ENCODE results near the gene ZW10. TPM values are rescaled to one million over a fixed set of nuclear protein-coding genes. Genes with fewer than 3 reads are reported as not detected.

The ZW10 gene, protein sequence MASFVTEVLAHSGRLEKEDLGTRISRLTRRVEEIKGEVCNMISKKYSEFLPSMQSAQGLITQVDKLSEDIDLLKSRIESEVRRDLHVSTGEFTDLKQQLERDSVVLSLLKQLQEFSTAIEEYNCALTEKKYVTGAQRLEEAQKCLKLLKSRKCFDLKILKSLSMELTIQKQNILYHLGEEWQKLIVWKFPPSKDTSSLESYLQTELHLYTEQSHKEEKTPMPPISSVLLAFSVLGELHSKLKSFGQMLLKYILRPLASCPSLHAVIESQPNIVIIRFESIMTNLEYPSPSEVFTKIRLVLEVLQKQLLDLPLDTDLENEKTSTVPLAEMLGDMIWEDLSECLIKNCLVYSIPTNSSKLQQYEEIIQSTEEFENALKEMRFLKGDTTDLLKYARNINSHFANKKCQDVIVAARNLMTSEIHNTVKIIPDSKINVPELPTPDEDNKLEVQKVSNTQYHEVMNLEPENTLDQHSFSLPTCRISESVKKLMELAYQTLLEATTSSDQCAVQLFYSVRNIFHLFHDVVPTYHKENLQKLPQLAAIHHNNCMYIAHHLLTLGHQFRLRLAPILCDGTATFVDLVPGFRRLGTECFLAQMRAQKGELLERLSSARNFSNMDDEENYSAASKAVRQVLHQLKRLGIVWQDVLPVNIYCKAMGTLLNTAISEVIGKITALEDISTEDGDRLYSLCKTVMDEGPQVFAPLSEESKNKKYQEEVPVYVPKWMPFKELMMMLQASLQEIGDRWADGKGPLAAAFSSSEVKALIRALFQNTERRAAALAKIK
- 25.3 and 27.2 TPM in 2 replicates for total RNA-seq

DNA sequence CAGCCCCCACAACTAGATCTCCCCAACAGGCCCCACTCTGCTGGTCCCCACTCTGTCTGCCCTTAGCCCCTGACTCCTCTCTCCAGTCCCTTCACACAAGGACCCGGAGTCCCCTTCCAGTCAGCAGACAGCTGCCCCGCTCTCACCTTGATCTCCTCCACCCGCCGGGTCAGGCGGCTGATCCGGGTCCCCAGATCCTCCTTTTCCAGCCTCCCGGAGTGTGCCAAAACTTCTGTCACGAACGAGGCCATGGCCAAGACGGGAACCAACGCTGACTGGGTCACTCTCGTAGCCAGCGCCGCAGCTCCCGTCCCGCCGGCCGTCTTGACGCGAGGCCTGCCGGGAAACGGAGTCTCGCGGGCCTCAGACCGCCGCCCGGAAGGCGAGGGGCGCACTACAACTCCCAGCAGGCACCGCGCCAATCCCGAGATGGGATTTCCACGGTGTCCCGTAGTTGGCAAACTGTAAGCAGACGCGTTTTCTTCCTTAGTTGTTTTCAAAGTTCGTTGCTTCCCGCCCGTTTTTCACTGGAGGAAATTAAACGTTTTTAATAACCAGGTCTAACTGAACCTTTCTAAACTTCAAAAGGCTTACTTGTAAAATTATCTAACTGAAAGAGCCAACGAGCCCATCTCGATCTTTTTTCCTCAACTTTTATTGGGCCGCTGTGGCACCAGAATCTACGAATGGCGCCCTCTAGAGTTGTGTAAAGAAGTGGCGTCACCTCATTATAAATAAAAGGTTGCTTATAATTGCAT lies at the start of gene ZW10:
ZW10 (minus strand) TSS at position 277 of the 758 bp plus-strand sequence; CDS start at position 251, 26 bp downstream.

DNA sequence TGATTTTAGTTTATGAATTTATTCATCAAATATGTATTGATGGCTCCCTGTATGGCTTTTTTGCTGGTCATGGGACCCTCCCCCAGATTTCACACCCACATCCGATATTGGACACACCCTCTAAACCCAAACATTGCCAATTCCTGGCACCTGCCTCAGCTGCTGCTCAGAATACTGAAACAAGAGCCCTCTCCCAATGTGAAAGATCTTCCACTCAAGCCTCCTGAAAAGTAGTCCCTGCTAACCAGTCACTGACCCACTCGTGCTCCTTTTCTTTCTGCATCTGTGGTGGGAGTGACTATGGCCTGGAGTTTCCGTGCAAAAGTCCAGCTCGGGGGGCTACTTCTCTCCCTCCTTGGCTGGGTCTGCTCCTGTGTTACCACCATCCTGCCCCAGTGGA lies 6.0 kb upstream of the ZW10 start, which contains the start of gene CLDN25:
CLDN25 (plus strand) TSS at position 301 of the 400 bp plus-strand sequence; CDS start at position 301, 0 bp downstream.

GRCh38 chr11:113705871-113706655 lies 67.4 kb downstream of the ZW10 start, which contains the start of gene TMPRSS5:
TSS of gene TMPRSS5 (minus strand) at chr11:113706308. CDS start at chr11:113706224, 84 bp downstream.

Small RNAs within 50 kb of the gene (small RNA-seq; reads per million reads assigned to genes)
- gene LRRC37A13P (not detected), gene RPS29P19 (not detected)

Other genes with a start within 250 kb of the ZW10 start
- 0.13 and 0.22 TPM in 2 replicates for gene TMPRSS5, start 67.4 kb downstream of the ZW10 start, total RNA-seq
- not detected in 2 replicates for gene CLDN25, start 6.1 kb upstream of the ZW10 start, total RNA-seq
- gene USP28, start 101.9 kb upstream of the ZW10 start, total RNA-seq: 32.5 and 35.0 TPM in 2 replicates
- gene HTR3B, start 131.1 kb upstream of the ZW10 start, total RNA-seq: not detected in 2 replicates
- gene HTR3A, start 201.4 kb upstream of the ZW10 start, total RNA-seq: not detected in 2 replicates

All from articular chondrocyte of knee joint (primary cell).